ENCODE measurements around the gene SPCS3. TPM values are rescaled to one million over a fixed set of nuclear protein-coding genes. Genes with fewer than 3 reads are reported as not detected.

The SPCS3 gene
- total RNA-seq, 1 experiment from 2014 or later: 117 TPM

DNA sequence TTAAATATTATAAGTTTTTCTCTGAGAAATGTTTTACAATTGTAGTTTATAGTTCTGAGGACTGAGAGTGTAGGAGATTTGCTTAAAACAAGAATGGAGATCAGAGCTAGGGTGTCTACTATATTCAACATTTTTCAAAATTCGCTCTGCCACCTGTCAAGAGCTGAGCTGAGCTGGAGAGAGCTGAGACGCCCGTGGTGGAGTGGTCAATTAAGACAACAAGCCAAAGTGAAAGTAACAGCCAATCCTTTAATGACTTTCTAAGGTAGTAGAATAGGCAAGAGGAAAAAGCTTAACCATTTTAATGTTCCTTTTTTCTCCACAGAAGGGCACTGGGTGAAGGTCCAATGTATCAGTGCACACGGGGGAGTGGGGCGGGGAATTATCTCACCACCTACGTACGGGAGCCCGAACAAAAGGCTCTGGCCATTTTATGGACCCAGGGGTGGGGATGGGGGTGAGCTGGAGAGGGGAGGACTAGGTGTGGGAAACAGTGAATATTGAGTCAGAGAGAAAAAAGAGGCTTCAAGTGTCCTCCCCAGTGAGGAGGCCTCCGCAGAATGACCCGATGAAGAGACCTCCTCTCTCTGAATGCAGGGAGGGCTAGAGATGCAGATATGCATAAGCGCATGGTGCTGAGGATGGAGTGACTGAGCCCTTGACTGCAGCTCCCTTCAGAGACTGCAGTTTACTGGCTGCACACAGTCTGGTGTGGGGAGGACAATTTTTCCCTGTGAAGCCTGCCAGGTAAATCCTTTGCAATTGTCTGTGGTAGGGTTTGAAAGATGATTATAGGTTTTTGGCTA, 60.8 kb downstream of the SPCS3 start:
- no peaks in the 10 kb centered on the region for H3K4me1 Mint-ChIP-seq
- CTCF ChIA-PET: interaction anchor here (0.6 to 1.4 kb wide), 2 partner anchors 103 to 667 kb away, joined by 5 read pairs; no protein-coding TSS in a partner anchor
- DNase-seq (ENCODE audit: low spot score): no peak
- no peaks in the 10 kb centered on the region for H3K9me3 Mint-ChIP-seq
- TF ChIP-seq FOXK1 (CRISPR knock-in tag; IDR thresholded peaks at IDR 0.05) (no peak), RORB (CRISPR knock-in tag; IDR thresholded peaks at IDR 0.05) (no peak), ZNF396 (CRISPR knock-in tag; IDR thresholded peaks at IDR 0.05; ENCODE audit: borderline replicate concordance) (no peak), JAZF1 (CRISPR knock-in tag; IDR thresholded peaks at IDR 0.05) (no peak), ZNF532 (CRISPR knock-in tag; IDR thresholded peaks at IDR 0.05; ENCODE audit: borderline replicate concordance) (no peak), MYBL2 (CRISPR knock-in tag; IDR thresholded peaks at IDR 0.05) (no peak), ZNF121 (CRISPR knock-in tag; IDR thresholded peaks at IDR 0.05) (no peak), CDX4 (CRISPR knock-in tag; IDR thresholded peaks at IDR 0.05; ENCODE audit: borderline replicate concordance) (no peak), ZNF416 (CRISPR knock-in tag; IDR thresholded peaks at IDR 0.05) (no peak)
- TF ChIP-seq, protein P1, sequence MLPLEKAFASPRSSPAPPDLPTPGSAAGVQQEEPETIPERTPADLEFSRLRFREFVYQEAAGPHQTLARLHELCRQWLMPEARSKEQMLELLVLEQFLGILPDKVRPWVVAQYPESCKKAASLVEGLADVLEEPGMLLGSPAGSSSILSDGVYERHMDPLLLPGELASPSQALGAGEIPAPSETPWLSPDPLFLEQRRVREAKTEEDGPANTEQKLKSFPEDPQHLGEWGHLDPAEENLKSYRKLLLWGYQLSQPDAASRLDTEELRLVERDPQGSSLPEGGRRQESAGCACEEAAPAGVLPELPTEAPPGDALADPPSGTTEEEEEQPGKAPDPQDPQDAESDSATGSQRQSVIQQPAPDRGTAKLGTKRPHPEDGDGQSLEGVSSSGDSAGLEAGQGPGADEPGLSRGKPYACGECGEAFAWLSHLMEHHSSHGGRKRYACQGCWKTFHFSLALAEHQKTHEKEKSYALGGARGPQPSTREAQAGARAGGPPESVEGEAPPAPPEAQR (CRISPR knock-in tag; IDR thresholded peaks at IDR 0.05): no peak
- TF ChIP-seq, protein P2, sequence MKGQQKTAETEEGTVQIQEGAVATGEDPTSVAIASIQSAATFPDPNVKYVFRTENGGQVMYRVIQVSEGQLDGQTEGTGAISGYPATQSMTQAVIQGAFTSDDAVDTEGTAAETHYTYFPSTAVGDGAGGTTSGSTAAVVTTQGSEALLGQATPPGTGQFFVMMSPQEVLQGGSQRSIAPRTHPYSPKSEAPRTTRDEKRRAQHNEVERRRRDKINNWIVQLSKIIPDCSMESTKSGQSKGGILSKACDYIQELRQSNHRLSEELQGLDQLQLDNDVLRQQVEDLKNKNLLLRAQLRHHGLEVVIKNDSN (CRISPR knock-in tag; IDR thresholded peaks at IDR 0.05): no peak
- TF ChIP-seq, protein P3, sequence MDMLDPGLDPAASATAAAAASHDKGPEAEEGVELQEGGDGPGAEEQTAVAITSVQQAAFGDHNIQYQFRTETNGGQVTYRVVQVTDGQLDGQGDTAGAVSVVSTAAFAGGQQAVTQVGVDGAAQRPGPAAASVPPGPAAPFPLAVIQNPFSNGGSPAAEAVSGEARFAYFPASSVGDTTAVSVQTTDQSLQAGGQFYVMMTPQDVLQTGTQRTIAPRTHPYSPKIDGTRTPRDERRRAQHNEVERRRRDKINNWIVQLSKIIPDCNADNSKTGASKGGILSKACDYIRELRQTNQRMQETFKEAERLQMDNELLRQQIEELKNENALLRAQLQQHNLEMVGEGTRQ (CRISPR knock-in tag; IDR thresholded peaks at IDR 0.05): no peak
- TF ChIP-seq, protein P4, sequence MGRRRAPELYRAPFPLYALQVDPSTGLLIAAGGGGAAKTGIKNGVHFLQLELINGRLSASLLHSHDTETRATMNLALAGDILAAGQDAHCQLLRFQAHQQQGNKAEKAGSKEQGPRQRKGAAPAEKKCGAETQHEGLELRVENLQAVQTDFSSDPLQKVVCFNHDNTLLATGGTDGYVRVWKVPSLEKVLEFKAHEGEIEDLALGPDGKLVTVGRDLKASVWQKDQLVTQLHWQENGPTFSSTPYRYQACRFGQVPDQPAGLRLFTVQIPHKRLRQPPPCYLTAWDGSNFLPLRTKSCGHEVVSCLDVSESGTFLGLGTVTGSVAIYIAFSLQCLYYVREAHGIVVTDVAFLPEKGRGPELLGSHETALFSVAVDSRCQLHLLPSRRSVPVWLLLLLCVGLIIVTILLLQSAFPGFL (CRISPR knock-in tag; IDR thresholded peaks at IDR 0.05; ENCODE audit: borderline replicate concordance): no peak
- TF ChIP-seq, protein P5, sequence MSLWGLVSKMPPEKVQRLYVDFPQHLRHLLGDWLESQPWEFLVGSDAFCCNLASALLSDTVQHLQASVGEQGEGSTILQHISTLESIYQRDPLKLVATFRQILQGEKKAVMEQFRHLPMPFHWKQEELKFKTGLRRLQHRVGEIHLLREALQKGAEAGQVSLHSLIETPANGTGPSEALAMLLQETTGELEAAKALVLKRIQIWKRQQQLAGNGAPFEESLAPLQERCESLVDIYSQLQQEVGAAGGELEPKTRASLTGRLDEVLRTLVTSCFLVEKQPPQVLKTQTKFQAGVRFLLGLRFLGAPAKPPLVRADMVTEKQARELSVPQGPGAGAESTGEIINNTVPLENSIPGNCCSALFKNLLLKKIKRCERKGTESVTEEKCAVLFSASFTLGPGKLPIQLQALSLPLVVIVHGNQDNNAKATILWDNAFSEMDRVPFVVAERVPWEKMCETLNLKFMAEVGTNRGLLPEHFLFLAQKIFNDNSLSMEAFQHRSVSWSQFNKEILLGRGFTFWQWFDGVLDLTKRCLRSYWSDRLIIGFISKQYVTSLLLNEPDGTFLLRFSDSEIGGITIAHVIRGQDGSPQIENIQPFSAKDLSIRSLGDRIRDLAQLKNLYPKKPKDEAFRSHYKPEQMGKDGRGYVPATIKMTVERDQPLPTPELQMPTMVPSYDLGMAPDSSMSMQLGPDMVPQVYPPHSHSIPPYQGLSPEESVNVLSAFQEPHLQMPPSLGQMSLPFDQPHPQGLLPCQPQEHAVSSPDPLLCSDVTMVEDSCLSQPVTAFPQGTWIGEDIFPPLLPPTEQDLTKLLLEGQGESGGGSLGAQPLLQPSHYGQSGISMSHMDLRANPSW (CRISPR knock-in tag; conservative IDR thresholded peaks at IDR 0.05; ENCODE audit: low read depth): no peak
- TF ChIP-seq, protein P6, sequence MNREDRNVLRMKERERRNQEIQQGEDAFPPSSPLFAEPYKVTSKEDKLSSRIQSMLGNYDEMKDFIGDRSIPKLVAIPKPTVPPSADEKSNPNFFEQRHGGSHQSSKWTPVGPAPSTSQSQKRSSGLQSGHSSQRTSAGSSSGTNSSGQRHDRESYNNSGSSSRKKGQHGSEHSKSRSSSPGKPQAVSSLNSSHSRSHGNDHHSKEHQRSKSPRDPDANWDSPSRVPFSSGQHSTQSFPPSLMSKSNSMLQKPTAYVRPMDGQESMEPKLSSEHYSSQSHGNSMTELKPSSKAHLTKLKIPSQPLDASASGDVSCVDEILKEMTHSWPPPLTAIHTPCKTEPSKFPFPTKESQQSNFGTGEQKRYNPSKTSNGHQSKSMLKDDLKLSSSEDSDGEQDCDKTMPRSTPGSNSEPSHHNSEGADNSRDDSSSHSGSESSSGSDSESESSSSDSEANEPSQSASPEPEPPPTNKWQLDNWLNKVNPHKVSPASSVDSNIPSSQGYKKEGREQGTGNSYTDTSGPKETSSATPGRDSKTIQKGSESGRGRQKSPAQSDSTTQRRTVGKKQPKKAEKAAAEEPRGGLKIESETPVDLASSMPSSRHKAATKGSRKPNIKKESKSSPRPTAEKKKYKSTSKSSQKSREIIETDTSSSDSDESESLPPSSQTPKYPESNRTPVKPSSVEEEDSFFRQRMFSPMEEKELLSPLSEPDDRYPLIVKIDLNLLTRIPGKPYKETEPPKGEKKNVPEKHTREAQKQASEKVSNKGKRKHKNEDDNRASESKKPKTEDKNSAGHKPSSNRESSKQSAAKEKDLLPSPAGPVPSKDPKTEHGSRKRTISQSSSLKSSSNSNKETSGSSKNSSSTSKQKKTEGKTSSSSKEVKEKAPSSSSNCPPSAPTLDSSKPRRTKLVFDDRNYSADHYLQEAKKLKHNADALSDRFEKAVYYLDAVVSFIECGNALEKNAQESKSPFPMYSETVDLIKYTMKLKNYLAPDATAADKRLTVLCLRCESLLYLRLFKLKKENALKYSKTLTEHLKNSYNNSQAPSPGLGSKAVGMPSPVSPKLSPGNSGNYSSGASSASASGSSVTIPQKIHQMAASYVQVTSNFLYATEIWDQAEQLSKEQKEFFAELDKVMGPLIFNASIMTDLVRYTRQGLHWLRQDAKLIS (CRISPR knock-in tag; IDR thresholded peaks at IDR 0.05; ENCODE audit: borderline replicate concordance): no peak
- TF ChIP-seq, protein P7, sequence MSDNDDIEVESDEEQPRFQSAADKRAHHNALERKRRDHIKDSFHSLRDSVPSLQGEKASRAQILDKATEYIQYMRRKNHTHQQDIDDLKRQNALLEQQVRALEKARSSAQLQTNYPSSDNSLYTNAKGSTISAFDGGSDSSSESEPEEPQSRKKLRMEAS (CRISPR knock-in tag; IDR thresholded peaks at IDR 0.05): no peak
- no peak; the same call in 1 of the 2 replicates for ATAC-seq
- H3K27ac Mint-ChIP-seq: no peak overlapping the region
- H3K36me3 Mint-ChIP-seq: no peaks in the 10 kb centered on the region
- POLR2A ChIA-PET: no interaction called here
- no peak overlapping the region for H3K4me3 Mint-ChIP-seq
- H3K27me3 Mint-ChIP-seq (ENCODE audit: low read depth): no peaks in the 10 kb centered on the region

Data from WTC11 (cell line).